Astrocyte of the spinal cord (primary cell): ENCODE results near the gene GRID1.

ENCODE experiments used
- DNase-seq: peaks from one replicate; pipeline ENCODE4 v3.0.0; 2011; ENCODE audit warnings: low read depth, low spot score
- H3K4me3 ChIP-seq: 2 replicates; pipeline ENCODE4 v1.5.1; 2011; ENCODE audit warnings: low read depth, mild to moderate bottlenecking, low read length, moderate library complexity
- in situ Hi-C: cut with HindIII; loops from 2 replicates; pipeline ENCODE4 v1.10.0; 2017; ENCODE audit warnings: low sequenced_read_pairs
- TF ChIP-seq, protein P1 (sequence below): IDR thresholded peaks from 2 replicates; pipeline ENCODE4 v1.5.1; 2012; ENCODE audit warnings: low read depth, mild to moderate bottlenecking, low read length, inconsistent platforms

The GRID1 gene

DNA sequence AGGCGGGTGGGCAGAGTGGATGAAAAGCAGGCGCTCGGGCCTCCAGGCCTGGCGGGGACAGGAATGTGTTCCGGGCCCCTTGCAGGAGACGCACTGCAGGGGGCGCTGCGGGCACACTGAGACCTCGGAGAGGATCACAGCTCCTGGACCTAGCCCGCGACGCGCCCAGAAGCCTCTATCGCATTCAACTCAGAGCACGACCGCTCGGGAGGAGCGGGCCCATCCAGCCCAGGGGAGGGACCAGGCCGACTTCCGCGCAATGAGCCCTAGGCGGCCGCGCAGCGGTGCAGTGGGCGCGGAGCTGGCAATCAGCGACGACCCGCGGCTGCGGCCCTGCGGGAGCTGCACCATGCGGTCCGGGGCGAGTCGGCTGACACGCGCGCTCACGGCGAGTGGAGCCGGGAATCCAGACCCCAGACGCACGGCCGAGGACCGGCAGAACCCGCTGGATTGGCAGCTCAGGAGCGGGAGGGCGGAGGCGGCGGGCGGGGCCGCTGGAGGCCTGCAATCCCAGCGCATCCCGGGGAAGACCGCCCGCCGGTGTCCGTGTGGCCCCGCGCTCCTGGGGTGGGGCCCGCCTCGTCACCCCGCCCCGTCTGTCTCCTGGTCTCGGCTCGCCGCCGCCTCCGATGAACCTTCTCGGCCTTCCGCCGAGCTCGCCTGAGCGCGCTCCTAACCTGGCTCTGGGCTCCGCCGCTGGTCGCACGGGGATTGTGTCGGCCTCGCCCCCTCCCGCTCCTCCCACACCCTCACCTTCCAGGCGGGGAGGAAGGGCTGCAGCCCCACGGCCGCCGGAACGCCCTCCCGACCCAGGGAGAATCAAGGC lies 33.5 kb upstream of the GRID1 start:
- peak overlapping the region; percentile 54 for H3K4me3 ChIP-seq
- DNase-seq, result peak; percentile 93
- in situ Hi-C loops, result no loop called here
- TF ChIP-seq, protein P1, sequence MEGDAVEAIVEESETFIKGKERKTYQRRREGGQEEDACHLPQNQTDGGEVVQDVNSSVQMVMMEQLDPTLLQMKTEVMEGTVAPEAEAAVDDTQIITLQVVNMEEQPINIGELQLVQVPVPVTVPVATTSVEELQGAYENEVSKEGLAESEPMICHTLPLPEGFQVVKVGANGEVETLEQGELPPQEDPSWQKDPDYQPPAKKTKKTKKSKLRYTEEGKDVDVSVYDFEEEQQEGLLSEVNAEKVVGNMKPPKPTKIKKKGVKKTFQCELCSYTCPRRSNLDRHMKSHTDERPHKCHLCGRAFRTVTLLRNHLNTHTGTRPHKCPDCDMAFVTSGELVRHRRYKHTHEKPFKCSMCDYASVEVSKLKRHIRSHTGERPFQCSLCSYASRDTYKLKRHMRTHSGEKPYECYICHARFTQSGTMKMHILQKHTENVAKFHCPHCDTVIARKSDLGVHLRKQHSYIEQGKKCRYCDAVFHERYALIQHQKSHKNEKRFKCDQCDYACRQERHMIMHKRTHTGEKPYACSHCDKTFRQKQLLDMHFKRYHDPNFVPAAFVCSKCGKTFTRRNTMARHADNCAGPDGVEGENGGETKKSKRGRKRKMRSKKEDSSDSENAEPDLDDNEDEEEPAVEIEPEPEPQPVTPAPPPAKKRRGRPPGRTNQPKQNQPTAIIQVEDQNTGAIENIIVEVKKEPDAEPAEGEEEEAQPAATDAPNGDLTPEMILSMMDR, result peak; percentile 91

GRCh38 chr10:86399514-86399878 lies 32.9 kb upstream of the GRID1 start:
- in situ Hi-C loops, result no loop called here
- no peak for DNase-seq
- peak overlapping the region; percentile 54 for H3K4me3 ChIP-seq
- TF ChIP-seq, protein P1, result no peak

- H3K4me3 ChIP-seq, result no peak overlapping the region
- in situ Hi-C loops, result no loop called here
- DNase-seq, result no peak
- TF ChIP-seq, protein P1, result no peak
Observed at GRCh38 chr10:86397120-86397519, 30.5 kb upstream of the GRID1 start.

DNA sequence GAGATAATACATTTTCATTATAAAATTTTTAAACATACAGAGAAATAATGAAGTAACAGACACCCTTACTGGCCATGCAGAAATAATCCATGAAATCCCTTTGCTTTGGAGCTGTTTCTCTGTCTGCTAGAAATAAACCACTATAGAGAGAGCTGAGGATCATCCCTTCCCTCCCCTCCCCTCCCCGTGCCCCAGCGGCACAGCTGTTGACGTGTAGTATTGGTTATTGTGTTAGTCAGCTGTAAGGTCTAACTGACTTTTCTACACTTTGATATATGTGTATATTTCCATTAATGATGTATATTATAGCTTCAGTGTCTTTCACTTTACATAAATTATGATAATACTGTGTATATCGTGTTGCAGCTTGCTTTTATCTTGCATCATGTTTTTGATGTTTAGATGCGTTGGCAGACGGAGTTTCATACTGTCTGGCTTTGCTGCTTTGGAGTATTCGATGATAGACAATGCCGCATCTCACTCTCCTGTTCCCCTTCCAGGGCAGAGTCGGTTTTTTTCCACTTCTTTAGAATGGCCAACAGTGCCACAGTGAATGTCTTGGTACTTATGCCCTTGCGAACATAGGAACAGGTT lies 27.4 kb upstream of the GRID1 start:
- TF ChIP-seq, protein P1, result no peak
- no peak for DNase-seq
- no peak overlapping the region for H3K4me3 ChIP-seq
- in situ Hi-C loops, result no loop called here

GRCh38 chr10:86393362-86393761 lies 26.8 kb upstream of the GRID1 start:
- no peak overlapping the region for H3K4me3 ChIP-seq
- DNase-seq, result no peak
- TF ChIP-seq, protein P1, result no peak
- in situ Hi-C loops, result no loop called here

- H3K4me3 ChIP-seq, result no peak overlapping the region
- DNase-seq, result no peak
- in situ Hi-C loops, result no loop called here
- TF ChIP-seq, protein P1, result no peak
Observed at GRCh38 chr10:86392723-86393094, 26.1 kb upstream of the GRID1 start.
